PFSK-1 (cell line): ENCODE data around the gene FAS.

Source experiments
- POLR2AphosphoS5 ChIP-seq: IDR thresholded peaks from 2 replicates; pipeline ENCODE4 v1.6.1; 2012; ENCODE audit warnings: low read depth, mild to moderate bottlenecking, control low read depth, low read length, moderate library complexity
- REST ChIP-seq, 2 experiments: IDR thresholded peaks; 2 replicates each; pipeline versions ENCODE4 v1.6.1 to v1.8.0; 2011 to 2012; ENCODE audit warnings: low read depth in 2 of 2, low read length in 2 of 2, control low read depth in 1 of 2, inconsistent platforms in 1 of 2, mild to moderate bottlenecking in 1 of 2, moderate library complexity in 1 of 2; ENCODE audit not compliant: insufficient read depth in 1 of 2
- SIN3A ChIP-seq: IDR thresholded peaks from 2 replicates; pipeline ENCODE4 v1.6.1; 2012; ENCODE audit warnings: mild to moderate bottlenecking, low read length, moderate library complexity, borderline replicate concordance; ENCODE audit not compliant: insufficient read depth
- TAF1 ChIP-seq: IDR thresholded peaks from 2 replicates; pipeline ENCODE4 v1.6.1; 2012; ENCODE audit warnings: low read length, control low read depth, borderline replicate concordance; ENCODE audit not compliant: insufficient read depth

- TF ChIP-seq REST (IDR thresholded peaks at IDR 0.05; ENCODE audit: insufficient read depth in 1 of 2, low read depth in 2 of 2, low read length in 2 of 2) (no peak), SIN3A (no peak), POLR2AphosphoS5 (no peak), TAF1 (no peak)
These were observed 41.5 kb upstream of the FAS start for GRCh38 chr10:88949051-88949450.
